BLaER1 (cell line): ENCODE measurements around the gene NHSL2.

Experiments used
- H3K27ac ChIP-seq: shearing (Covaris generic); formaldehyde crosslinking; 2 replicates; pipeline ENCODE4 v1.8.1; 2022
- H3K27me3 ChIP-seq: shearing (Covaris generic); formaldehyde crosslinking; 2 replicates; pipeline ENCODE4 v1.8.1; 2022
- H3K36me3 ChIP-seq: shearing (Covaris generic); formaldehyde crosslinking; 2 replicates; pipeline ENCODE4 v1.8.1; 2022
- H3K4me1 ChIP-seq: shearing (Covaris generic); formaldehyde crosslinking; 2 replicates; pipeline ENCODE4 v1.8.1; 2022
- H3K4me2 ChIP-seq: shearing (Covaris generic); formaldehyde crosslinking; 2 replicates; pipeline ENCODE4 v1.8.1; 2022
- H3K4me3 ChIP-seq: shearing (Covaris generic); formaldehyde crosslinking; 2 replicates; pipeline ENCODE4 v1.8.1; 2022
- H3K9ac ChIP-seq: shearing (Covaris generic); formaldehyde crosslinking; 2 replicates; pipeline ENCODE4 v1.8.1; 2022
- H3K9me3 ChIP-seq: shearing (Covaris generic); formaldehyde crosslinking; 2 replicates; pipeline ENCODE4 v1.8.1; 2022
- H4K20me1 ChIP-seq: shearing (Covaris generic); formaldehyde crosslinking; 2 replicates; pipeline ENCODE4 v1.8.1; 2022
- Cebpa-rat ChIP-seq: shearing (Covaris generic); IDR thresholded peaks from 2 replicates; pipeline ENCODE4 v1.8.1; 2022

The NHSL2 gene

DNA sequence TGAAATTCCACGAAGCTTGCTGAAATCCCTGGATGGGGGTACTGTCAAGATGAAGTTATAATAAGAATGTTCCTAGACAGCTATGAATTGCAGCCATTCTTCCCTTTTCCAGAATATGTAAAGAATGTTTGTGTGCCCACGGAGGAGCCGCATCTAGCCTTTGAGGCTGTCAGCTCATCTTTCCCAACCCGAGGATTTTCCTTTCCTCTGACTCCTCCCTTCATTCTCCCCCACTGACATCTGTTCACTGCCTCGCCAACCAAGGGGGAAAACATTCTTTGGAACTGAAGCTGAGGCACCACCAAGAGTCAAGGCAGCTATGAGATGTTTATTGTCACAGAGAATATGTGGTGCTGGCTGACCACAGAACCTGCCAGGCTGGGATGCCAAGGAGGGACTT lies 8.8 kb downstream of the NHSL2 start:
- no peaks in the 10 kb centered on the region for H3K36me3 ChIP-seq
- H3K27me3 ChIP-seq, result peaks cover 89% of the 10 kb centered on the region
- no peak overlapping the region for H3K4me2 ChIP-seq
- H3K4me3 ChIP-seq, result no peak overlapping the region
- no peaks in the 10 kb centered on the region; the same call in 1 of the 2 replicates for H4K20me1 ChIP-seq
- no peak overlapping the region for H3K9ac ChIP-seq
- H3K27ac ChIP-seq, result no peak overlapping the region
- H3K4me1 ChIP-seq, result no peaks in the 10 kb centered on the region
- H3K9me3 ChIP-seq, result no peaks in the 10 kb centered on the region
- TF ChIP-seq Cebpa-rat, result no peak

DNA sequence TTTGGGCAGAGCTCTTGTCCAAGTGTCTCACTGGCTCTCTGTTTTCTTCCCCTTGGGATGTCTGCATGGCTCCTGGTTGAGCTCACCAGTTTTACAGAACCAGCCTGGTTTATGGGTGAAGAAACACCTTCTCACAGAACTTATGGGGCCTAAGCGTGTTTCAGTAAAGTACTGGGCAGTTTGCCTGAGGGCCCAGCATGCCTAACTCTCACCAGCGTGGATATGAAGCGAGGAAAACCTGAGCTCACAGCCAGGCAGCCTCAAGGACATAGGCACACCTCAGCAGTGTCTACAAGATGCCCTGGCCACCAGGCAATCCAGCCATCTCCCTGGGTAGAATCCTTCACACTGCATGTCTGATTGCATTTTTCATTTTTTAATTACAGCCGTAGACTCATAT lies 9.2 kb downstream of the NHSL2 start:
- Histone ChIP-seq H3K4me1 (no peaks in the 10 kb centered on the region), H4K20me1 (no peaks in the 10 kb centered on the region; the same call in 1 of the 2 replicates), H3K27me3 (peaks cover 89% of the 10 kb centered on the region), H3K4me3 (no peak overlapping the region), H3K36me3 (no peaks in the 10 kb centered on the region), H3K9ac (no peak overlapping the region), H3K9me3 (no peaks in the 10 kb centered on the region), H3K4me2 (no peak overlapping the region), H3K27ac (no peak overlapping the region)
- TF ChIP-seq Cebpa-rat, result no peak

GRCh38 chrX:71922686-71923085 lies 12.0 kb downstream of the NHSL2 start:
- Histone ChIP-seq H3K36me3 (no peaks in the 10 kb centered on the region), H3K4me3 (no peak overlapping the region), H3K27me3 (peaks cover 90% of the 10 kb centered on the region), H3K9me3 (no peaks in the 10 kb centered on the region), H3K4me1 (no peaks in the 10 kb centered on the region), H3K4me2 (no peak overlapping the region), H4K20me1 (no peaks in the 10 kb centered on the region; the same call in 1 of the 2 replicates), H3K27ac (no peak overlapping the region), H3K9ac (no peak overlapping the region)
- peak; percentile 47; the same call in 1 of the 2 replicates for TF ChIP-seq Cebpa-rat

DNA sequence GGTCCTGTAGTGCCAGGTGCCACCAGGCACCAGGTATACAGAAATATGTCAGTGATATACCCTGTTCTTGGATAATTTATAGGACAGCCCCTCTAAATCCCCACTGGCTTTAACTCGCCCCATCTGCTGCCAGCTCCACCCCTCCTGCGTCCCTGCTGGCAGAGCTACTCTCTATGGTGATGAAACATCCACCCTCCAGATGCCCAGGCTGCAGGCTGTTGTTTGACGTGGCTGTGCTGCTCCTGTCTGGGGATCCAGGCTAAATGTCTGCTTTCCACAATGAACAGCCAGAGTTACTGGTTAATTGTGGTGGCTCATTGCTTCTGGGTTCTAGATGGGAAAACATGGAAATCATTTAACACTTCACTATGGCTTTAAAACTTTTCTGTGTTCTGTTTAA lies 12.9 kb downstream of the NHSL2 start:
- no peak for TF ChIP-seq Cebpa-rat
- Histone ChIP-seq H3K4me1 (no peaks in the 10 kb centered on the region), H3K9ac (no peak overlapping the region), H4K20me1 (no peaks in the 10 kb centered on the region; the same call in 1 of the 2 replicates), H3K27ac (no peak overlapping the region), H3K27me3 (peaks cover 88% of the 10 kb centered on the region), H3K36me3 (no peaks in the 10 kb centered on the region), H3K9me3 (no peaks in the 10 kb centered on the region), H3K4me3 (no peak overlapping the region), H3K4me2 (no peak overlapping the region)

GRCh38 chrX:71927040-71927439 lies 16.4 kb downstream of the NHSL2 start:
- no peak for TF ChIP-seq Cebpa-rat
- no peaks in the 10 kb centered on the region for H4K20me1 ChIP-seq

GRCh38 chrX:71928856-71929255 lies 18.2 kb downstream of the NHSL2 start:
- H3K4me1 ChIP-seq, result no peaks in the 10 kb centered on the region
- H3K4me2 ChIP-seq, result no peak overlapping the region
- TF ChIP-seq Cebpa-rat, result no peak
- no peaks in the 10 kb centered on the region for H4K20me1 ChIP-seq
- no peak overlapping the region for H3K4me3 ChIP-seq
- H3K9me3 ChIP-seq, result no peaks in the 10 kb centered on the region
- H3K27me3 ChIP-seq, result peaks cover 86% of the 10 kb centered on the region
- no peak overlapping the region for H3K27ac ChIP-seq
- no peaks in the 10 kb centered on the region for H3K36me3 ChIP-seq
- H3K9ac ChIP-seq, result no peak overlapping the region

More at GRCh38 chrX:71927040-71927439, 16.4 kb downstream of the NHSL2 start:
- H3K4me3 ChIP-seq, result no peak overlapping the region
- no peak overlapping the region for H3K4me2 ChIP-seq
- H3K36me3 ChIP-seq, result no peaks in the 10 kb centered on the region
- H3K9ac ChIP-seq, result no peak overlapping the region
- H3K4me1 ChIP-seq, result no peaks in the 10 kb centered on the region
- peaks cover 86% of the 10 kb centered on the region for H3K27me3 ChIP-seq
- H3K9me3 ChIP-seq, result no peaks in the 10 kb centered on the region
- H3K27ac ChIP-seq, result no peak overlapping the region

DNA sequence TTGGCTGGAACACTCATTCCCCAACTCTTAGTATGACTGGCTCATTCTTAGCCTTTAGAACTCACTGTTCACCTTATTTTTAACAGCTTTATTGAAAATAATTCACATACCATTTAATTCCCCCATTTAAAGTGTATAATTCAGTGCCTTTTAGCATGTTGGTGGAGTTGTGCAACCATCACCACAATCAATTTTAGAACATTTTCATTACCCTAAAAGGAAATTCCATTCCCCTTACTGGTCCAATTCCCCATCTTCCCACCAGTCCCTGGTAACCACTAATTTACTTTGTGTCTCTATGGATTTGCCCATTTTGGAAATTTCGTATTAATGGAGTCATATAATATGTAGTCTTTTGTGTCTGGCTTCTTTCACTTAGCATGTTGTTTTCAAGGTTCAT lies 19.7 kb downstream of the NHSL2 start:
- TF ChIP-seq Cebpa-rat, result no peak
- H3K27me3 ChIP-seq, result peaks cover 86% of the 10 kb centered on the region
- no peak overlapping the region for H3K4me2 ChIP-seq
- no peak overlapping the region for H3K4me3 ChIP-seq
- no peak overlapping the region for H3K9ac ChIP-seq
- no peaks in the 10 kb centered on the region for H3K9me3 ChIP-seq
- H4K20me1 ChIP-seq, result no peaks in the 10 kb centered on the region
- no peaks in the 10 kb centered on the region for H3K4me1 ChIP-seq
- H3K36me3 ChIP-seq, result no peaks in the 10 kb centered on the region
- no peak overlapping the region for H3K27ac ChIP-seq

DNA sequence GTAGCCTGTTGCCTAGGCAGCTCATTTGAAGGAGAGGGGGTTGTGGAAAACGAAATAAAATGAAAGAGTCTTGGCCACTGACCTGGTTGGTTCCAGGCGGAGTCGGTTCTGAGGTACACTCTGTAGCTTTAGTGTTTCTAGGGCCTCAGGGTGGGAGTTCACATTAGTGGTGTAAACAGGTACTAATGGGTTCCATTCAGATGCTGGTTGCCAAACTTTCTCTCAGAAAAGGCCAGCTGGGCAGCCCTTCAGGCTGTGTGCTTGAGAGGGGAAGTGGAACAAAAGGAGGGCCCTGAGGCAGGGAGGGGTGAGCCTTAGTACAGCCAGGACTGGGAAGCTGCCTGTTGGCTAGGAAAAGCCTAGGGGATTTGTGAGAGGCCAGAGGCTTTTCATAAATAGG lies 24.8 kb downstream of the NHSL2 start:
- no peaks in the 10 kb centered on the region; the same call in 1 of the 2 replicates for H4K20me1 ChIP-seq
- H3K9me3 ChIP-seq, result no peaks in the 10 kb centered on the region
- TF ChIP-seq Cebpa-rat, result no peak
- no peaks in the 10 kb centered on the region for H3K4me1 ChIP-seq
- H3K36me3 ChIP-seq, result no peaks in the 10 kb centered on the region
- H3K9ac ChIP-seq, result no peak overlapping the region
- H3K27ac ChIP-seq, result no peak overlapping the region
- H3K27me3 ChIP-seq, result peaks cover 93% of the 10 kb centered on the region
- H3K4me3 ChIP-seq, result no peak overlapping the region
- H3K4me2 ChIP-seq, result no peak overlapping the region

GRCh38 chrX:71936632-71937031 lies 26.0 kb downstream of the NHSL2 start:
- H3K4me3 ChIP-seq, result no peak overlapping the region
- H3K9me3 ChIP-seq, result no peaks in the 10 kb centered on the region
- no peak for TF ChIP-seq Cebpa-rat
- no peak overlapping the region for H3K9ac ChIP-seq
- H3K36me3 ChIP-seq, result no peaks in the 10 kb centered on the region
- H4K20me1 ChIP-seq, result no peaks in the 10 kb centered on the region; the same call in 1 of the 2 replicates
- H3K27ac ChIP-seq, result no peak overlapping the region
- no peaks in the 10 kb centered on the region for H3K4me1 ChIP-seq
- H3K4me2 ChIP-seq, result no peak overlapping the region
- H3K27me3 ChIP-seq, result peaks cover 99% of the 10 kb centered on the region

DNA sequence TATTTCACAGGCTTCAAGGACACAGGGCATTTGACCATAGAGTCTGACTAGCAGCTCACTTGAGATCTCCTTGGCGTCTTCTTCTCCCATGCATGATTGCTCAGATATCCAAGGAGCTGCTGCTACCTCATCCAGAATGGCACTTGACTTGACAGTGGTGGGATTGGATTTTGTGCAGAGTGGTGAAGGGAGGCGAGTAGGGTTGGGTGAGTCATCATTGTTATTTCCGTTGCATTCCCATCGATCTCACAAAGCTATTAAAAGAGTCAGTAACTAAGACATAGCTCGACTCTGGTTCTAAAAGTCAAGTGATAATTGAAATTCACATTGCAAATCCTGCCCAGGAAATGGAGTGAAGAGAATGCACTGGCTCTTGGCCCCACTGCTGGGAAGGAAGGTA lies 27.7 kb downstream of the NHSL2 start:
- Histone ChIP-seq H3K4me1 (no peaks in the 10 kb centered on the region), H3K27ac (no peak overlapping the region), H3K27me3 (peaks cover 100% of the 10 kb centered on the region), H3K9me3 (no peaks in the 10 kb centered on the region), H3K36me3 (no peaks in the 10 kb centered on the region), H3K4me2 (no peak overlapping the region), H4K20me1 (no peaks in the 10 kb centered on the region; the same call in 1 of the 2 replicates), H3K9ac (no peak overlapping the region), H3K4me3 (no peak overlapping the region)
- TF ChIP-seq Cebpa-rat, result no peak

DNA sequence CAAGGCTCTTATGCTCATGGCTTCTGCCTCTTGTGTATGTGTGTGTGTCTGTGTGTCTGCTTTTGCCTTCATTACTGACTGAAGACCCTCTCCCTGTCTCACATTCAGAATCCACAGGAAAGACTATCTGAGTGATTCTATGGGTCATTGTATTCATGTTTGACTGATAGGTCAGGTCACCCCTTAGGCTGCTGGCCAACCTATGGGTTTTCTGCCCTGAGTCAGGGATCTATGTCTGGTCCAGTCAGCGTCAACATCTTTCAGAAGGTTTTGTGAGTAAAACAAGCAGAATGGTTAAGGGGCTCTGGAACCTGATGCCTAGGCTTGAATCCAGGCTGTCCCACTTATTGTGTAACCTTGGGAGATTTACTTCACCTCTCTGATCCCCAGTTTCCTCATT lies 30.5 kb downstream of the NHSL2 start:
- no peaks in the 10 kb centered on the region; the same call in 1 of the 2 replicates for H4K20me1 ChIP-seq
- H3K27ac ChIP-seq, result no peak overlapping the region
- H3K27me3 ChIP-seq, result peaks cover 100% of the 10 kb centered on the region
- no peak overlapping the region for H3K4me3 ChIP-seq
- no peaks in the 10 kb centered on the region for H3K4me1 ChIP-seq
- no peak overlapping the region for H3K9ac ChIP-seq
- no peaks in the 10 kb centered on the region for H3K36me3 ChIP-seq
- TF ChIP-seq Cebpa-rat, result no peak
- no peaks in the 10 kb centered on the region for H3K9me3 ChIP-seq
- H3K4me2 ChIP-seq, result no peak overlapping the region
